Vagina (tissue), 2 donors: ENCODE results near the gene TAF10.

Source experiments
- POLR2A ChIP-seq, 2 donors: fragments of 450-650 bp; IDR thresholded peaks; one replicate each; pipeline ENCODE4 v1.6.1; 2017; ENCODE audit warnings: antibody characterized with exemption in 2 of 2, mild to moderate bottlenecking in 2 of 2, moderate library complexity in 2 of 2
- TF ChIP-seq, protein P1 (sequence below), 3 experiments: fragments of 450-650 bp in 2 of 3; fragments of 200-600 bp in 1 of 3; sonication (generic) in 1 of 3; IDR thresholded peaks; one replicate each; pipeline ENCODE4 v1.5.1; 2017 to 2019; ENCODE audit warnings: antibody characterized with exemption in 3 of 3, mild to moderate bottlenecking in 2 of 3, moderate library complexity in 2 of 3

GRCh38 chr11:6607190-6607795, 4.7 kb downstream of the TAF10 start:
- TF ChIP-seq POLR2A (IDR thresholded peaks at IDR 0.05), result no peak
- TF ChIP-seq, protein P1, sequence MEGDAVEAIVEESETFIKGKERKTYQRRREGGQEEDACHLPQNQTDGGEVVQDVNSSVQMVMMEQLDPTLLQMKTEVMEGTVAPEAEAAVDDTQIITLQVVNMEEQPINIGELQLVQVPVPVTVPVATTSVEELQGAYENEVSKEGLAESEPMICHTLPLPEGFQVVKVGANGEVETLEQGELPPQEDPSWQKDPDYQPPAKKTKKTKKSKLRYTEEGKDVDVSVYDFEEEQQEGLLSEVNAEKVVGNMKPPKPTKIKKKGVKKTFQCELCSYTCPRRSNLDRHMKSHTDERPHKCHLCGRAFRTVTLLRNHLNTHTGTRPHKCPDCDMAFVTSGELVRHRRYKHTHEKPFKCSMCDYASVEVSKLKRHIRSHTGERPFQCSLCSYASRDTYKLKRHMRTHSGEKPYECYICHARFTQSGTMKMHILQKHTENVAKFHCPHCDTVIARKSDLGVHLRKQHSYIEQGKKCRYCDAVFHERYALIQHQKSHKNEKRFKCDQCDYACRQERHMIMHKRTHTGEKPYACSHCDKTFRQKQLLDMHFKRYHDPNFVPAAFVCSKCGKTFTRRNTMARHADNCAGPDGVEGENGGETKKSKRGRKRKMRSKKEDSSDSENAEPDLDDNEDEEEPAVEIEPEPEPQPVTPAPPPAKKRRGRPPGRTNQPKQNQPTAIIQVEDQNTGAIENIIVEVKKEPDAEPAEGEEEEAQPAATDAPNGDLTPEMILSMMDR (IDR thresholded peaks at IDR 0.05), result no peak
